Mammary epithelial cell (primary cell): ENCODE results near the gene ENTPD6.

Experiments
- CTCF ChIP-seq, 2 donors: IDR thresholded peaks in 1 of 2; conservative IDR thresholded peaks in 1 of 2; 2 replicates each; pipeline ENCODE4 v1.5.1; 2011 to 2012; ENCODE audit warnings: inconsistent platforms in 2 of 2, low read length in 2 of 2, mild to moderate bottlenecking in 2 of 2, control low read depth in 1 of 2, low read depth in 1 of 2; ENCODE audit not compliant: insufficient read depth in 1 of 2; ENCODE audit errors: extremely low read depth in 1 of 2
- EZH2 ChIP-seq: IDR thresholded peaks from 2 replicates; pipeline ENCODE4 v1.6.1; 2012; ENCODE audit warnings: low read length, inconsistent platforms, borderline replicate concordance

GRCh38 chr20:25160467-25160866, 35.0 kb upstream of the ENTPD6 start:
- TF ChIP-seq CTCF (conservative IDR thresholded peaks at IDR 0.05 in 1 of 2, IDR thresholded peaks at IDR 0.05 in 1 of 2; ENCODE audit: extremely low read depth in 1 of 2, insufficient read depth in 1 of 2, low read depth in 1 of 2, low read length in 2 of 2): no peak
- TF ChIP-seq EZH2: no peak
